GM19025 (cell line): ENCODE data around the gene LDLRAD4.

ENCODE experiments used
- ATAC-seq: cut with Tn5 transposase; IDR thresholded peaks from one replicate; pipeline ENCODE4 v1.9.1; 2021; ENCODE audit warnings: mild to moderate bottlenecking, low read depth, moderate library complexity; ENCODE audit not compliant: unreplicated experiment

LDLRAD4 gene

DNA sequence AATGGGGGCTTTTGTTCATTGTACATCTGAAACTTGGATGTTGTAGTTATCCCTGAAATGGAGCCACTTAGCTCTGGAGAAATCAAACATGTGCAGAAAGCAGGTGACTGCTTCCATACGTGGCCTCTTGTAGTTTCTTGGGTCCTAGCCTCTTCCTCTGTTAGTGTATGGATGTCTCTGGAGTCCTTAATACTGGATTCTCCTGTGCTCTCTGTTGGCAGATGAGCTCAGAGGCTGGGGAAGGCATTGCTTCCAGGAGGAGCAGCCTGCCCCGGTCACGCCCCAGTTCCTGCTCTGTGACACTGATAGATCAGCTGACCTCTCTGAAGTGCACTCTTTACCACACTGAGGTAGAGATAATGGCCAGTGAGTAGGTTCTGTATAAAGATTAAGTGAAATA, 176.2 kb downstream of the LDLRAD4 start:
- no peak for ATAC-seq

DNA sequence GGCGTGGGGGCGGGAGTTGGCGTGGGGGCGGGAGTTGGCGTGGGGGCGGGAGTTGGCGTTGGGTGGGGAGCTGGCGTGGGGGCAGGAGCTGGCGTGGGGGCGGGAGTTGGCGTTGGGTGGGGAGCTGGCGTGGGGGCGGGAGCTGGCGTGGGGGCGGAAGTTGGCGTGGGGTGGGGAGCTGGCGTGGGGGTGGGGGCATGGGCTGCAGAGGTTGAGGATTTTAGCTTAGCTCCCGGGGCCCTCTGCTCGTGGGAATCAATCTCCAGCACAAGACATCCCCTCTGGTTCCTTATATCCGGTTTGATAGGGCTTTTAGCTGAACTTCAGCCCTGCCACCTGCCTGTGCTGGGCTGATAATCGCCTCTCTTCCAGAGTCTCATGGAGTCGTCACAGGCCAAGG, 177.0 kb downstream of the LDLRAD4 start:
- ATAC-seq, result no peak

DNA sequence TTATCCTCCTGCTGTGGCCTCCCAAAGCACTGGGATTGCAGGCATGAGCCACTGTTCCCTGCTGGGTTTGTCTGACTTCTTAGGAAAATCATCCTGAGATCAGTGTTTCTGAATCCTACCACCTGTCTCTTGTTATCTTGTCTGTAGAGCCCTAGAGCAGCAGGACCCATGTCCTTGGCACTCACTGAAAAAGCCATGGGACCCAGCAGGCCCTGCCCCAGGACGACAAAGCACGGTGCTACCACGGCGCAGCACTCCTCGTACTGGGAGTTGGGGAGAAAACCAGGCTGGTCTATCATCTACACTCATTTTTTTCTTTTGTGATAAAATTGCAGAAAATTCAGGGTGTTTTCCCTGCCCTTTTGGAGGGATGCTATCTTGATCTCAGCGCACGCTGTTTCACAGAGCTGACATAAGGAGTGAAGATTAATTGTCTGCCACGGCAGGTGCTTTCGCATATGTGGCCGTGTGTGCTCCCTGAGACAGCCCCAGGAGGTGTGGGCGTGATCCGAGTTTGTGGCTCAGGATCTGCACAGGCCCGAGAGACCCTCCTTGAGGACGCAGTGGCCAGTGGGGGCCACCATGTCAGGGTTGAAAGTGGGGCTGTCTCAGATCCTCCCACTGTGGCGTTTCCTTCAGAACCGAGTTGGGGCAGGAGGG, 179.1 kb downstream of the LDLRAD4 start:
- no peak for ATAC-seq

DNA sequence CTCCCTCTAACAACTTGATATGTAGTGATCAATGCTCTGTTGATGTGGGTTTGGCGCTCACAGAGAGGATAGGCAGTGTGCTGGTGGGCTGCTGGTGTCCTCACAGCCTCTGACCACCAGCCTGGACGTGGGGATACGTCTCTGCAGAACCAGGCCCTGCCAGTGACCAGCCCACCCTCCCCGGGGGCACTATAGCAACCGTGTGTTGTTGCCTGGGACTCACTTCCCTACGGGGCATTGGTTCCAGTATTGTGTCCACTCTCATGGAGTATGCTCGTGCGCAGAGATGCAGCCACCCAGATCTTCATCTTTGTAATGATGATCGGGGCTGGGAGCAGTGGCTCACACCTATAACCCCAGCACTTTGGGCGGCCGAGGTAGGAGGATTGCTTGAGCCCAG, 180.1 kb downstream of the LDLRAD4 start:
- no peak for ATAC-seq

DNA sequence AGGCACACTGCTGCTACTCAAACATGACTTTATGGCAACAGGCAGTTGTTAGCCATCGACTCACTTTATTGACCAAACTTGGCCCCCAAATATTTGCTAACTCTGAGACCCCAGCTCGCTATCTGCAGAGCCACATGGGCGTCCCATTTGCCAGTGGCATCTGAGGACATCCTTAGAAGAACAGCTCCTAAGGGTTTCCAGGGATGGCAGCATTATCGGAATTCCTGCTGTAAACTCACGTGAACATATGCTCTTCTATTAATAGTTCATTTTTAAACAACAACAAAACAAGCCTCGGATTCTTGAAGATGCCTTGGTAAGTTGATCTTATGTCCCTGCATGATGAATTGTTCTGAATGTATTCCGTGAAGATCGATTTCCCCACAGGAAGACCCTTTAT, 181.0 kb downstream of the LDLRAD4 start:
- ATAC-seq, result no peak

DNA sequence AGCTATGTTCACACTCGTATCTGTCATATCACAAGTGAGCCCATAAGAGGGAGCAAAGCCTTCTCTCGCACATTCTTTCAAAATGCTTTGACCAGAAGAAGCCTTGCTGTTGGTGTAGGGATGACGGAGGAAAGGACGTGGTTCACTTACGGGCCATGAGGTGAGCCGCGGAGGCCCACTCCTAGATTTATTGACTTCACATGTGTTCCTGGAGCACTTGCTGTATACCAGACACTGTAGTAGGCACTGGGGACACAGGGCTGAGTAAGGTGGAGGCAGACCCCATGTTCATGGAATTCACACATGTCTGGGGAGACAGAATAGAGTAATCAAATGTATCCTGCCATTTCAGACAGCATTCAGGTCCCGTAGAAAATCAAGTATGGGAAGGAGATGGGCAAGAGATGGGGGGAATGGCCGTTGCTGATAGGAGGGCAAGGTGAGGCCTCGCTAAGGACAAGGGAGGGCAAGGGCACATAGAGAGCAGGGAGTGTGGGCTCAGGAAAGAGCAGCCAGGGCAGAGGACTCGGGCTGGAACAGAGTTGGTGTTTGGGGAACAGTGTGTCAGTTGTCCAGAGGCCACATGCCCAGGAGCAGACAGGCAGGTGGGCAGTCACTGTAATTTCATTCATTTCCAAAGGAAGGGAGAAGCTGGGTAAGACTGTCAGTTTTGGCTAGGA, 182.2 kb downstream of the LDLRAD4 start:
- no peak for ATAC-seq

DNA sequence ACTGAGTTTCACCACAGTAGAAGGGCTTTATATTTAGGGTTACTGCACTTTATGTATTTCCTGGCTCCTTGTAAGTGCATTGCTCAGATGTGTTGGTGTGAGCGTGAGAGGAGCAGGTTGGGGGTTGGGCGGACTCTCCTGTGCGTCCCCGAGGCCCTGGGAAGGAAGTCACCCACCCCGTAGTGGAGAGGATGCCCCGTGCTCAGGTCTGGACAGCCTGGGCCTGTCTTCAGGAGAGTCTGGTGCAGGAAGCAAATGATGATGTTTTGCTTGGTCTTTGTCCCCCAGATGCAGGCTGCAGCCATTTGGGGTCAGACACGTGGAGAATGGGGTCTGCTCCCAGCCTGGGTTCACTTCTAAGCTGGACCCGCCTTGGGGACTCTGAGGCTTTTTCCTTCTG, 182.8 kb downstream of the LDLRAD4 start:
- ATAC-seq, result no peak

DNA sequence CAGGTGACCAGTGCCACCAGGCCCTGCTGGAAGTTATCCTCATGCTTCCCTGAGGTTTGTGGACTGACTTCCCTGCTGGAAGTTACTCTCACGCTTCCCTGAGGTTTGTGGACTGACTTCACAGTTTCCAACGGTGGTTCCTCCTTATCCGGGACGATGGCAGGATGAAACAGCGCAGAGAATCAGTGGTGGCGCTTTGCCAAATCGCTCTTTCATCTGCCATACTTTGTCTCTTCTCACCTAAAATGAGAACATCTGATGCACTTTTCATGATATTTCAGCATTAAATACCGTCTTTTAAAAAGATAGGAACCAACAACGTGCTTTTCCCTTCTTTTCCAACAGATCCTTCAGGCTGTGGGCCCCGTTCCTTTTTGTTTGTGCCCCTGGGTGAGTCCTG, 183.3 kb downstream of the LDLRAD4 start:
- ATAC-seq, result no peak

DNA sequence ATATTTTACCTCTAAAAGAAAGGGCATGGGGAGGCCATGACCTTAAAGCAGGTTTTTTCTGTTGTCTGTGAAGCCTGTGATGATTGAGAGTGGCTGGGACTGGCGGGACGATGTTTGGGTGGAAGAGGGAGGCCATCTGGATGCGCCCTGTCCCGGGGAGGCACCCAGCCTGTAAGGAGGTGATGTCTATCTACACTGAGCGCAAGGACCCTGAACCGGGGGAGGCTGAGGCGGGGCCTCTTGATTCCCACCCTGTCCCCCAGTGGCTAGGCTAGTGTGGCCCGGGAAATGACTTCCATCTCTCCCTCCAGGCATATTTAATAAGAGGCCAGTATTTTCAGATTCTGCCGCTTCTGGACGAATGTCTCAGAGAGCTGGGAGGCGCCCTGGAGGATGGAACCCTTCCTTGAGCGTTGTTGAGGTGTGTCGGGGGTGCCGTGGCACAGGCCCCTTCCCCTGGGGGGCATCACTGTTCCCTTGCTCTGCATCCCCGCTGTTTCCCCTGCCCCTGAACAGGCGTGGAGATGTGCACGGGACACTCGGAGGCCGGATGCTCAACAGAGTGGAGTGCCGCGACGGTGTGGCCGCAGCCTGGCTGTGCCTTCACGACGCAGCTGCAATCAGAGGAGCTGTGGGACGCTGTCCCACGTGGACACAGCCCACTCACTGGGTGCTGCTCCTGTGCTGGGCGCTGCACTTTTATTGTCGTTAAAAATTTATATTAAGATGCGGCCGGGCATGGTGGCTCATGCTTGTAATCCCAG, 185.4 kb downstream of the LDLRAD4 start:
- no peak for ATAC-seq

DNA sequence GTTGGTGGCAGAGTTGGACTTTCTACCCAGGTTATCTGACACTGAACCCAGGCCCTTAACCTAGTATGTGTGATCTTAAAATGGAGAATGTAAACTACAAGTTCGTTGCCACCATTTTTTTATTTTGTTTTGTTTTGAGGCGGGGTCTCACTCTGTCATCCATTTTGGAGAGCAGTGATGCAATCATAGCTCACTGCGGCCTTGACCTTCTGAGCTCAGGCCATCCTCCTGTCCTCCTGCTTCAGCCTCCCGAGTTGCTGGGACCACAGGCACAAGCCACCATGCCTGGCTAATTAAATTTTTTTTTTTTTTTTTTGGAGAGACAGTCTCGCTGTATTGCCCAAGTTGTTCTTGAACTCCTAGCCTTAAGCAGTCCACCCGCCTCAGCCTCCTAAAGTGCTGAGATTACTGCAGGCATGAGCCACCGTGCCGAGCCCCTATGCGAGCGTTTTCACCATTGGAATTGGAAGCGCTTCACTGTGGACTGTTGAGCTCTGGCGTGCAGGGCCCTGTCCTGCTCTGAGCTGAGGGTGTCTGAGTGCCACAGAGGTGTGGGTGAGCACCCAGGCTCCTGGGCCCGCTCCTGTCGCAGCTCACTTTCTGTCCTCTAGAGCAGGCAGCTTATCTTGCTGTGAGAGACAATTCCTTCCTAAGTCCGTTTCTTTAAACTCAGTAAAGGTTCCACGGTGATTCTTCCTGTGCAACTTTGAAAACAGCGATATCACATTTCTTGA, 186.9 kb downstream of the LDLRAD4 start:
- no peak for ATAC-seq

DNA sequence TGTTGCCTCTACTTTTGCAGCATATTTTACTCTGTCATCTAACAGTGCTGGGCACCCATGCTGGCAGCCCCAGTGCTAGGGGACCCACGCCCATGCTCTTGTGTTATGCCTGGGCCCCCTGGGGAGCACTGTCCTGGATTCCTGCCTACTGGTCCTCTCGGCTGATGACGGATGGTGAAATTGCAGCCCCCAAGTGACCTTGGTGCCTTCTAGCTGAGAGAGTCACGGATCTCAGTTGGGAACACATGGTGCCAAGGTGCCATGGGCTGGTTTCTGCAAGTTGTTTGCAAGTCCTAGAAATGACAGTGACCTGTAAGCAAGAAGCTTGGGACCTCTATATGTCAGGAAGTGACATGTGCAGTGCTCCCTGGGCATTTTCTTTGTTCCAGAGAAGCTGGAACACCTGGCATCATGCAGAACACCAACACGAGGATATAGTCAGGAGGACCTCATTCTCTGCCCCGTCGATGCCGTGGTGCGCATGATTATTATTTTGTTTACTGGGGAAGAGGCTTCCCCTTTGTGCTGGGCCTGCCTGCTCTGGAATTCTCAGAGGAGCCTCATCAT, 187.6 kb downstream of the LDLRAD4 start:
- ATAC-seq, result no peak

DNA sequence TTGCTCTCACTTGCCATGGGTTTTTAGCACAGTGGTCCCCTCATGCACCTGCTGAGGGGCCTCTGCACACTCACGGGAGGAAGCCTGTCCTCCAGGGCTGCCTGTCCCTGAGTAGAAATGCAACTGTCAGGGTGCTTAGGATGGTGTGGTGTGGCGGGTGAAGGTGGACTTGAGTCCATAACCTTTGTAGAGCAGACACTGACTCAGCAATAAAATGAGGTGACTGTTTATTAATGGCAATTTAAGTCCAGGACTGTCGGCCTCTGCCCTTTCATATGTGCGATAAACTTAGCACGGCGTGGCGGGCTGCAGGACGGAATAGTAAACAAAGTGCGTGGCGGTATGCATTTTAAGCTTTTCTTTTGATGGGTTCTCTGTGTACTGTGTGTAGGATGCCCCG, 188.2 kb downstream of the LDLRAD4 start:
- no peak for ATAC-seq

DNA sequence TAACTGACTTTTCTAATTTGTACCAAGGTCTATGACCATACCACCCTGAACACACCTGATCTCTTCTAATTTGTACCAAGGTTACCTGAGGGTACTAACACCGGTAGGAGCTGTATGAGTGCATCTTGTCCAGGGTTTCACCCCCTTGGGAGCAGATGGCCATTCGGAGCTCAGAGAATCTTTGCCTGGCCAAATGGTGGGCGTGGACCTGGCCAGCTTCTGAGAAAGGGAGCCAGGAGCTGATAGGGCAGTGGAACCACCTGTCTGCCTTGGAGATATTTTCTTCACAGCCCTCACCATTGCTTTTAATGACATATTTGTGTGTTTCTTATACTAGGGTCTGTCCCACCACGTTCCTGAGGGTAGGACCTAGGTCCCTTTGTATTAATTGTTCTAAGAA, 188.9 kb downstream of the LDLRAD4 start:
- ATAC-seq, result no peak

DNA sequence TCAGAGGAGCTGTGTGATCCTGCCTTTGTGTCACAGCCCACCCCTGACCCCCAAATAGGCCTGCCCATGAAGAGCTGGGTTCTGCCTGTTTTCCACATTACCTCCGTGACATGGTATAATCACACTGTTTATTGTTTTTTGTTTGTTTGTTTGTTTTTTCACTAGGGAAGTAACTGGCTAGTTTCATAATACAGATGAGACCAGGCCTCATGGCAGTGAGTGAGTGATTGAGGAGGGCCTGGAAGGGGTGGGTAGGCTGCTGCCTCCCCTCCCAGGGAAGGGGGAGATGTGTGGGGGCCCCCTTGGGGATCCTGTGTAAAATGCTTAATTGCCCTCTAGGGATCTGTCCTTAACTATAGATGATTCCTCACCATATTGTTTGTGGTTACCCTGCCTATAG, 190.5 kb downstream of the LDLRAD4 start:
- no peak for ATAC-seq

DNA sequence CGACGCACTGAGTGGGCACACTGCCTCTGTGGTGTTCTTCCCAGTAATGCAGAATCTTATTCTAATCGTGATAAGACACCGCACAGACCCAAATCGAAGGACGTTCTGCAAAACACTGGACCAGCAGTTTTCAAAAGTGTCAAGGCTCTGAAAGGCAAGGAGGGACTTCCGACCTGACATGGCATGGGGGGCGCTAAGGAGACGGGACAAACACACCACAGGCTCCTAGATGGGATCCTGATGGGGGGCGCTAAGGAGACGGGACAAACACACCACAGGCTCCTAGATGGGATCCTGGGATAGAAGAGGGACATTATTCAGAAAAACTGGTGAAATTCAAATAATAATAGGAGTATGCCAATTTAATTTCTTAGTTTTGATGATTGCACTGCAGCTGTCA, 191.4 kb downstream of the LDLRAD4 start:
- no peak for ATAC-seq

DNA sequence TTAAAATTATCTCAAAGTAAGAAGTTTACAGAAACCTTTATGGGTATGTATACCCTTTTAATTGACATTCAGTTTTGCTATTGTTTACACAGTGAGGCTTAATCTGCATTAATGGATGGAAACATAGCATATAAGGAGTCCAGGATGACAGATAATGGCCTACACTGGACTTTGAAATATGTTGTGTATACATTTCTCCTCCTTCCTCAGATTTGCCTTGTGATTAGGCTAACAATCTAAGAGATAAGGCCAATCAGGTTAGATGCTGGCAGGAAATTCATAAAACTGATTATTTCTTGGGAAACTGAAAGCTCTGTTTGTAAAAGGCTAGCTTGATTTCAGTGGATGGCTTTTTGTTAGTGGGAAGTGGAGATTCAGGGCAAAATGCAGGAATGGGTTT, 191.9 kb downstream of the LDLRAD4 start:
- ATAC-seq, result no peak

DNA sequence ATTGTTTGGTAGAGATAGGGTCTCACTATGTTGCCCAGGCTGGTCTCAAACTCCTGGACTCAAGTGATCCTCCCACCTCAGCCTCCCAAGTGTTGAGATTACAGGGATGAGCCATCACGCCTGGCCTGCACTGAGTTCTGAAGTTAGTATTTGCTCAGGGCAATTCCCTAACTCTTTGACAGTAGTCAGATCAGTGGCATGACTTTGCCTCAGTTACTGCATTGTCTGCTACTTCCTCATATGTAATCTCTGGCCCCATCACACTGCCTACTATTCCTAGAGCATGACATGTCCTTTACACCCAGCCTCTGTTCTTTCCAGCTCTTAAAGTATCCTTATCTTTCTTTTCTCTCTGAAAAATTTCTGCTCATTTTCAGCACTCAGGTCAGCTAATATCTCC, 193.5 kb downstream of the LDLRAD4 start:
- no peak for ATAC-seq

DNA sequence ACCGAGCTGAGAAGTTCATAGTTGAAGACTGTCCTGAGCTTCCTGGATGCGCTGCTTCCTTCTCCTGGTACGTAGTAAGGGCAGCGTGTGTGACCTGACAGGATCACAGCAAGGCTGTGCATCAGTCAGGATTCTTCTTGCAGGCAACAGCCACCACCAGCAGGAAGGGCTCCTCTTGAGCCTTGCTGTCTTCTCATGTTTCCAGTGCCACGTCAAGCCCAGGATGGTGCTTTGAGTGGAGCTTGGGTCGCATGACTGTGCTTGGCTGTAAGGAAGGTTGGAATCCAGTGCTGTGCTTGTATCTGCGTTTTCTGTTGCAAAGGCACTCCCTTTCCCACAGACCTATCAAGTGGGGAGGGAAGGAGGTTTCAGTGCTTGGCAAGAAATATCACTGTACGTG, 194.3 kb downstream of the LDLRAD4 start:
- no peak for ATAC-seq

DNA sequence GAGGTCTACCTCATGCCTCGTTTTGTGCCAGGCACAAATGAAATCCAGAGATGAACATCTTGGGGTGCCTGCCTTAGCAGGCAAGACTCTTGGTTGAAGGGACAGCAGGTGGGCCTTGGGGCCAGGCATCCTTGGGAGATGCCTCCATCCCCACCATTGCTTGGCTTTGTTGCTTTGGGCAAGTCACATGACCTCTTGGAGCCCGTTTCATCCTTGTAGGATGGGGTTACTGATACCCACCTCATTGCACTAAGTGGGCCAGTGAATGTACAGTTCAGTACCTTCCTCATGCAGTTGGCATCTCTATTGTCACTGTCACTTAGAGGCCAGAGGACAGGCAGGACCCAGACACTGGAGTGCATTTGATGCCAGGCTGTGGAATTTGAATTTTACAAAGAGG, 195.5 kb downstream of the LDLRAD4 start:
- no peak for ATAC-seq

DNA sequence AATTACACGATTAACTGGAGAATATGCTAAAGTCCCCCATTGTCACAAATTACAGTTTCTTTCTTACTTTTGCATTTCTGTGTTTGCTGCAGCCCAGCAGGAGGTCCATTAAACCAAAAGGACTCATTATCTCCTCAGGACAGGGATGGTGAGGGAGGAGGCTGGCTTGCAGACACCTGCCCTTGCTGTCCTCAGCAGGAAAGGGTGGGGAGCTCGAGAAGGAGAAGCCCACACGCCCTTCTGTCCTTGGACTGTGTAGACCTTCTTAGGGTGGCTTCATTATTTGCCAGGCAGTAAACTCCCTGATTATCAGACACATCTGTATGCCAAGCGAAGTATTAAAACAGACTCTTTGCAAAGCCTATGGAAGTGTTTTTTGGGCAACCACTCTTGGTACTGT, 196.0 kb downstream of the LDLRAD4 start:
- ATAC-seq, result no peak

DNA sequence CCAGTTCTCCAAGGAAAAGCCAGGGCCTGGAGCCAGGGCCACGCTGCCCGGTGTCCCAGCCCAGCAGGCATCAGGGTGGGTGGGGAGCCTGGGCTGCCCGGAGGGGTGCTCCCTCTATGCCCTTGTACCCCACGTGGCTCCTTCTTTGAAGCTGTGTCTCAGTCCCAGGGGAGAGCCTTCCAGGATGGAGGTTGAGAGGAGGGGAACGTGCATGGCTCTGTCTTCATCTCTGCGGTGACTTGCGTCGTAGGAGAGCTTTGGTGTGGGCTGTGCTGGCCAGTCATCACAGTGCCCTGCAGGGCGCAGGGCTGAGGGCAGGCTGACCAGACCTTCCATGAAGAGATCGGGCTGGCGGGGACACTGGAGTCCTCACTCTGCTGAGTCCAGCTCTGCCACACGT, 197.2 kb downstream of the LDLRAD4 start:
- ATAC-seq, result no peak
